GM21786 (cell line): ENCODE measurements around the gene PIF1.
"Not testable (repeated sequence)": the region's sequence is repeated elsewhere in the genome, so short reads cannot be mapped to it uniquely, and the experiment has no call there.

Source experiments
- ATAC-seq: cut with Tn5 transposase; IDR thresholded peaks from one replicate; pipeline ENCODE4 v1.9.1; 2021; ENCODE audit not compliant: unreplicated experiment

Gene PIF1

GRCh38 chr15:64813075-64813474 lies 12.4 kb downstream of the PIF1 start:
- ATAC-seq: no peak

GRCh38 chr15:64810497-64811326 lies 14.7 kb downstream of the PIF1 start:
- ATAC-seq: no peak

- ATAC-seq: no peak
These were observed 15.6 kb downstream of the PIF1 start for GRCh38 chr15:64809649-64810496.

GRCh38 chr15:64808785-64809453 lies 16.5 kb downstream of the PIF1 start:
- no peak for ATAC-seq

GRCh38 chr15:64807751-64808222 lies 17.7 kb downstream of the PIF1 start:
- no peak for ATAC-seq

- ATAC-seq: no peak
These were observed 18.2 kb downstream of the PIF1 start for GRCh38 chr15:64807051-64807749.

GRCh38 chr15:64806509-64806908 lies 18.9 kb downstream of the PIF1 start:
- no peak for ATAC-seq

GRCh38 chr15:64804619-64805018 lies 20.8 kb downstream of the PIF1 start:
- ATAC-seq: no peak

GRCh38 chr15:64803526-64803925 lies 21.9 kb downstream of the PIF1 start:
- no peak for ATAC-seq

GRCh38 chr15:64800476-64800875 lies 25.0 kb downstream of the PIF1 start:
- no peak for ATAC-seq

GRCh38 chr15:64798905-64799304 lies 26.5 kb downstream of the PIF1 start:
- ATAC-seq: not testable (repeated sequence)

GRCh38 chr15:64795921-64796320 lies 29.5 kb downstream of the PIF1 start:
- ATAC-seq: not testable (repeated sequence)

- ATAC-seq: not testable (repeated sequence)
These were observed 30.1 kb downstream of the PIF1 start for GRCh38 chr15:64795299-64795698.

GRCh38 chr15:64792282-64792681 lies 33.2 kb downstream of the PIF1 start:
- ATAC-seq: no peak

- ATAC-seq: no peak
These were observed 34.0 kb downstream of the PIF1 start for GRCh38 chr15:64791401-64791800.

- ATAC-seq: no peak
These were observed 41.7 kb downstream of the PIF1 start for GRCh38 chr15:64783796-64784195.

- no peak for ATAC-seq
These were observed 42.7 kb downstream of the PIF1 start for GRCh38 chr15:64782751-64783150.

GRCh38 chr15:64781299-64781698 lies 44.1 kb downstream of the PIF1 start:
- no peak for ATAC-seq

GRCh38 chr15:64780600-64781156 lies 44.8 kb downstream of the PIF1 start:
- ATAC-seq: no peak

- ATAC-seq: no peak
These were observed 45.8 kb downstream of the PIF1 start for GRCh38 chr15:64779630-64780029.
